ENCODE results near the gene RAB5IF. TPM values are rescaled to one million over a fixed set of nuclear protein-coding genes. Genes with fewer than 3 reads are reported as not detected.

The RAB5IF gene
- total and polyA plus RNA-seq, 9 of the 15 experiments (the other 6 are each of a cell fraction or from before 2014, with no cell fraction given), result 26.5 to 198 (median 134) TPM

- TF ChIP-seq ZHX1 (conservative IDR thresholded peaks at IDR 0.05; ENCODE audit: low read length) (no peak), MAZ (CRISPR knock-in tag; conservative IDR thresholded peaks at IDR 0.05 in 1 of 2, IDR thresholded peaks at IDR 0.05 in 1 of 2) (0 out of 4 replicates have a peak, but pooled peaks of 1 of the 2 experiments have one; percentile 20), ZNF318 (IDR thresholded peaks at IDR 0.05; ENCODE audit: borderline replicate concordance in 1 of 2, low read depth in 1 of 2) (no peak), ZNF561 (CRISPR knock-in tag; conservative IDR thresholded peaks at IDR 0.05) (no peak), ZNF124 (CRISPR knock-in tag; IDR thresholded peaks at IDR 0.05) (0 out of 2 replicates have a peak, but pooled peaks have one; percentile 22), BHLHE40 (IDR thresholded peaks at IDR 0.05; ENCODE audit: low read length) (peak; percentile 58), TBP (optimal IDR thresholded peaks at IDR 0.05; ENCODE audit: low read depth, low read length) (peak; percentile 38), POLR2AphosphoS5 (IDR thresholded peaks at IDR 0.05; ENCODE audit: control insufficient read depth, insufficient read depth, low read depth, low read length) (peak; percentile 45; the same call in 1 of the 2 replicates), ZBTB11 (CRISPR knock-in tag; IDR thresholded peaks at IDR 0.05) (0 out of 6 replicates have a peak, but pooled peaks of 1 of the 3 experiments have one; percentile 8), NCOA1 (IDR thresholded peaks at IDR 0.05; ENCODE audit: low read depth) (no peak), RB1 (IDR thresholded peaks at IDR 0.05; ENCODE audit: low read depth) (peak; percentile 65)
These were observed 31.0 kb upstream of the RAB5IF start (continued) for GRCh38 chr20:36574366-36575135.

Measured in K562 (cell line).